GM10266 (cell line): ENCODE data around the gene SKI.

Source experiments
- DNase-seq: peaks from one replicate; pipeline ENCODE4 v3.0.0; 2012; ENCODE audit errors: extremely low spot score
- TF ChIP-seq, protein P1 (sequence below): IDR thresholded peaks from 2 replicates; pipeline ENCODE4 v1.5.1; 2012; ENCODE audit warnings: mild to moderate bottlenecking, low read depth; ENCODE audit not compliant: control insufficient read depth, insufficient read depth; ENCODE audit errors: missing control alignments

The SKI gene

GRCh38 chr1:2182376-2182775, 45.7 kb upstream of the SKI start:
- TF ChIP-seq, protein P1, sequence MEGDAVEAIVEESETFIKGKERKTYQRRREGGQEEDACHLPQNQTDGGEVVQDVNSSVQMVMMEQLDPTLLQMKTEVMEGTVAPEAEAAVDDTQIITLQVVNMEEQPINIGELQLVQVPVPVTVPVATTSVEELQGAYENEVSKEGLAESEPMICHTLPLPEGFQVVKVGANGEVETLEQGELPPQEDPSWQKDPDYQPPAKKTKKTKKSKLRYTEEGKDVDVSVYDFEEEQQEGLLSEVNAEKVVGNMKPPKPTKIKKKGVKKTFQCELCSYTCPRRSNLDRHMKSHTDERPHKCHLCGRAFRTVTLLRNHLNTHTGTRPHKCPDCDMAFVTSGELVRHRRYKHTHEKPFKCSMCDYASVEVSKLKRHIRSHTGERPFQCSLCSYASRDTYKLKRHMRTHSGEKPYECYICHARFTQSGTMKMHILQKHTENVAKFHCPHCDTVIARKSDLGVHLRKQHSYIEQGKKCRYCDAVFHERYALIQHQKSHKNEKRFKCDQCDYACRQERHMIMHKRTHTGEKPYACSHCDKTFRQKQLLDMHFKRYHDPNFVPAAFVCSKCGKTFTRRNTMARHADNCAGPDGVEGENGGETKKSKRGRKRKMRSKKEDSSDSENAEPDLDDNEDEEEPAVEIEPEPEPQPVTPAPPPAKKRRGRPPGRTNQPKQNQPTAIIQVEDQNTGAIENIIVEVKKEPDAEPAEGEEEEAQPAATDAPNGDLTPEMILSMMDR = no peak
- DNase-seq = no peak

DNA sequence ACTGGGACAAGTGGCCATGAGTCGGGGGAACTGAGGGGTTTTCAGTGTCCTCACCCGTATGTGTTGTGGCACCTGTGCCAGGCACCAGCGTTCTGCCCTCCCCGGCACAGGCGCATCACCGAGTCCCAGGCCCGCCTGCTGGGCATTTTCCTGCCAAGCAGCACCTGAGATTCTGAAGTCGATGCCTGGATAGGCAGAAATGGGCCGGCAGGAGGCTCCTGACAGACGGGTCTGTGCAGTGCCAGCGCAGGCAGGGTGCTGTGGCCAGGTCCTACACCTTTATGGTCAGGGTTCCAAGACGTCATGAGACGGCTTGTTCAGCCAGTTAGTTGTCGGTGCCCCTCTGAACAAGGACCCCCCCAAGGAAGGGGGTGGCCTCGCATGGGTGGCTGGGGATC, 44.2 kb upstream of the SKI start:
- DNase-seq = no peak
- TF ChIP-seq, protein P1 = no peak

DNA sequence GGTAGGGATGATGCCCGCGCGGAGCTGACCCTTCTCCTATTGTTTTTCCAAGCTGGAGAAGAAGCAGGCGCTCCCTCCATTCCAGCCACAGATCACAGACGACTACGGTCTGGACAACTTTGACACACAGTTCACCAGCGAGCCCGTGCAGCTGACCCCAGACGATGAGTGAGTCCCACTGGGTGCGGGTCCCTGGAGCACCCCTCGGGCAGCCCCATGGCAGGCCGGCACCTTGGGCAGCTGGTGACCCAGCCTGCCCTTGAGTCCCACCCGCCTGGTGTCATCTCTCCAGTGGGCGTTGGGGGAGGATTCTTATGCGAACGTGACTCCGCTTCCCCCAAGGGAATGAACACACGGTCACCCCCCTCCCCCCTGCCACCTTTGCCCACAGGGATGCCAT, 43.6 kb upstream of the SKI start:
- DNase-seq = no peak
- TF ChIP-seq, protein P1 = no peak

GRCh38 chr1:2184934-2185333, 43.2 kb upstream of the SKI start:
- TF ChIP-seq, protein P1 = no peak
- DNase-seq = no peak

DNA sequence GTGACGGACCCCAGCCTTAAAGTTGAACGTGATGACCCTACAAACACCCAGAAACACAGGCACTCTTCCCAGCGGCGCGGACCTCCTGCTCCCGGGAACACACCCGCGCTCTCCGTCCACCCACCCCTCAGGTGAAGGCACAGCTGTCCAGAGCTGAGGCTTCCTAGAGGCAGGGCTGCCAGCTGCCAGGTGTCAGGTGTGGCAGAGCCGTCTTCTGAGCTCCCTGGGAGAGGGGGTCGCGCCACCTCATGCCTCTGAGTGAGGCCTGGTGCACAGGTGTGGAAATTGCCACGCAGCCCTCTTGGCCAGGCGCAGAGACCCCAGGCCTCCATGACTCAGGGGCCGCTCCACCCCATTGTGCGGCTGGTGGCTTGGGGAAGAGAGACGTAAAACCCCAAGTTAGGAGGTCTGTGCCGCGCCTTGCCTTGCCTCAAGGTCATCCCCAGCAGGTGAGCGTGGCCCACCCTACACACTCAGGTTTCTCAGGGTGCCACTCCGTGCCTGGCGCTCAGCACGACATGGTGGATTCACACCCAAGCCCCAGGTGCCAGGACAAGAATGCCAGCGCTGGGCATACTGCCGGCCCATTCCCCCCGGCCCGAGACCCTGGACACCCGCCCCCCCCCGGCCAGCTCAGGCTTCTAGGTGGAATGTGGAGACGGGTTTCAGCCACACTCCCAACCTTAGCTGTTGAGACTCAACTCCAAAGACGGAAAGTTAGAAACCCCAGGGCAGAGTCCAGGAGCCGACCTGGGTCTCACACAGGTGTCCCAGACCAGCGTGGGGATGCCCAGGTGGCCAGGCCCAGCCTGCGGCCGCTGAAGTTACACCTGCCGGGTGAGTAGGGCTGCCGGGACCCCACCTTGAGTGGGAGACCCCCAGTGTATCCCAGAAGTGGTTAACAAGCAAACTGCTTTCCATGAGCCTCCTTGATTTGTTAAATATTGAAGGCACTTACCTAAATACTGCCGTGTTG, 42.0 kb upstream of the SKI start:
- DNase-seq = no peak
- TF ChIP-seq, protein P1 = no peak

- no peak for DNase-seq
- TF ChIP-seq, protein P1 = no peak
Measured at GRCh38 chr1:2186901-2187300, 41.2 kb upstream of the SKI start.

GRCh38 chr1:2187619-2188018, 40.5 kb upstream of the SKI start:
- TF ChIP-seq, protein P1 = no peak
- DNase-seq = no peak
